NCI-H2081 (cell line): ENCODE measurements around the gene VCL.
"Not testable (repeated sequence)": the region's sequence is repeated elsewhere in the genome, so short reads cannot be mapped to it uniquely, and the experiment has no call there.

Experiments
- DNase-seq, 2 experiments: peaks; one replicate each; lab custom pipeline; 2025; lab: John Stamatoyannopoulos, UW

The VCL gene

GRCh38 chr10:74006269-74006668 lies 8.4 kb downstream of the VCL start:
- no peak for DNase-seq

- no peak for DNase-seq
Observed at GRCh38 chr10:74008212-74008731, 10.4 kb downstream of the VCL start.

DNA sequence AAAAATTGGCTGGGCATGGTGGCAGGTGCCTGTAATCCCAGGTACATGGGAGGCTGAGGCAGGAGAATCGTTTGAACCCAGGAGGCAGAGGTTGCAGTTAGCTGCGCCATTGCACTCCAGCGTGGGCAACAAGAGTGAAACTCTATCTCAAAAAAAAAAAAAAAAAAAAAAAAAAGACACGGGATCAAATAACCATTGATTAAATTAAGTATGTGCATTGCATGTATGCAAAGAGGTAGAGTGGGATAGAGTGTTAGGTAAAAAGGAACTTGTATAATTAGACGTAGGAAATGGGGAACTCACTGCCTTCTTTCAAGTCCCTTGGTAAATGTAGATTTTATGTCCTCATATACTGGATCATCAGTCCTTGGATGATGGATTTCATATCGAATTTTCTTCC lies 13.1 kb downstream of the VCL start:
- no peak for DNase-seq

- DNase-seq = no peak
Observed at GRCh38 chr10:74011770-74012169, 13.9 kb downstream of the VCL start.

GRCh38 chr10:74012480-74012879 lies 14.6 kb downstream of the VCL start:
- DNase-seq = no peak

DNA sequence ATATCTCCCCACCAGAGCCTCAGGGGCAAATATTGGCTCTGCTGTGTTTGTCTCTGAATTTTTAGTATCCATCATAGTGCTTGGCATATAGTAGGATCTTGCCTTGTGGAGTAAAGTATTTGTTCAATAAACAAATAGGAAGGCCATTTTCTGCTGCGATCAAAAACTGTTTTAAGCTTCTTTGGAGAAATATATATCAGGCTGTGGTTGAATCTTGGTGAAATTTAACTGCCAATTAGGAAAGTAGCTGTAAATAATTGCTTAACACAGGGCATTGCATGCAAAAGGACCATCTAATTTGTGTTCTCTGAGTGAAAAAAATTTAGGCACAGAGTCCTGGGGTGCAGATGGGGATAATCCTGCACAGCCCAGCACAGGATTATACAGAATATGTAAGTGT lies 15.1 kb downstream of the VCL start:
- DNase-seq = no peak

DNA sequence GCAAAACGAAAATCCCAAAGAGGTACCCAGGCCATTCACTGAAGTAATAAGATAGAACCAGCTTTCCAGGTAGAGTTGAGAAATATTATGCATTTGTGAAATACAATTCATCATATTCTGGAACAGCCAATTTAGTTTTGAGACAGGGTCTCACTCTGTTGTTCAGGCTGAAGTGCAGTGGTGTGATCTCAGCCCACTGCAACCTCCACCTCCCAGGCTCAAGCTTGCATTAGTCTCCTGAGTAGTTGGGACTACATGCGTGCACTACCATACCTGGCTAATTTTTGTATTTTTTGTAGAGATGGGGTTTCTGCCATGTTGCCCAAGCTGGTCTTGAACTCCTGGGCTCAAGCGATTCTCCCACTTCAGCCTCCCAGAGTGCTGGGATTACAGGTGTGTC lies 16.7 kb downstream of the VCL start:
- DNase-seq = not testable (repeated sequence)

DNA sequence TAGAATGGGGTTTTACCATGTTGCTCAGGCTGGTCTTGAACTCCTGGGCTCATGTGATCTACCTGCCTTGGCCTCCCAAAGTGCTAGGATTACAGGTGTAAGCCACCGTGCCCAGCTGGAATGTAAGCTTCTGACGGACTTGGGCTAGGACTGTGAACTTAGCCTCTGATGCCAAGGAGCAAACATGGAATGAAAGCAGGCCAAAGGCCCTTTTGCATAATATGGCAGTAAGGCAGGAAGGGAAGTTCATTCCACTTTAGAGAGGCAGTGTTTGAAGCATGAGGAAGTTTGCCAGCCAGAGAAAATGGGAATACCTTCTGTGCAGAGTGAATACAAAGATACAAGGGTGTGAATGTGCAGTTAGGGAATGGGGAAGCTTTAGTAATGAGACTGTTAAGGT lies 20.3 kb downstream of the VCL start:
- no peak for DNase-seq

GRCh38 chr10:74021248-74022055 lies 23.5 kb downstream of the VCL start:
- no peak for DNase-seq

DNA sequence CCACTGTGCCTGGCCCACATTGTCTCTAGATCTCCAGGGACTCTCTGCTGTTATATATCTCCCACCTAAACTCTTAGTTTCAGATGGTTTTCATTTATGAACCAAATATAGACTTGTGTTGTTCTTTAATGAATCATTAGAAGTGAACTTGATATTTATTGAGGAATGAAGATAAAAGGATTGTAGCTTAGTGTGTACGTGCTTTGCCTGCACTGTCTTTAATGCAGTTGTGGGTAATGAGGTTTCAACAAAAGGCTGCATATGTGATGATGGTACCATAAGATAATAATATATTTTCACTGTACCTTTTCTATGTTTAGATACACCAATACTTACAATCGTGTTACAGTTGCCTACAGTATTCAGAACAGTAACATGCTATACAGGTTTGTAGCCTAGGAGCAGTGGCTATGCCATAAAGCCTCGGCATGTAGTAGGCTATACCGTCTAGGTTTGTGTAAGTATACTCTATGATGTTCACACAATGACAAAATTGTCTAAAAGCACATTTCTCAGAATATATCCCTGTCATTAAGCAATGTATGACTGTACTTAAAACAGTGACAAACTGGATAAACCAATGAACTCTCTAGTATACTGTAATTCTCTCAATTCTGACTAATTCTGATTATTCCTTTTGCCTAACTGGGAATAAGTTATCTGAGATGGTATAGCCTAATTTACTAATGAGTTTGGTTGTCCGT lies 25.2 kb downstream of the VCL start:
- no peak for DNase-seq

- no peak for DNase-seq
Observed at GRCh38 chr10:74024600-74024999, 26.7 kb downstream of the VCL start.

DNA sequence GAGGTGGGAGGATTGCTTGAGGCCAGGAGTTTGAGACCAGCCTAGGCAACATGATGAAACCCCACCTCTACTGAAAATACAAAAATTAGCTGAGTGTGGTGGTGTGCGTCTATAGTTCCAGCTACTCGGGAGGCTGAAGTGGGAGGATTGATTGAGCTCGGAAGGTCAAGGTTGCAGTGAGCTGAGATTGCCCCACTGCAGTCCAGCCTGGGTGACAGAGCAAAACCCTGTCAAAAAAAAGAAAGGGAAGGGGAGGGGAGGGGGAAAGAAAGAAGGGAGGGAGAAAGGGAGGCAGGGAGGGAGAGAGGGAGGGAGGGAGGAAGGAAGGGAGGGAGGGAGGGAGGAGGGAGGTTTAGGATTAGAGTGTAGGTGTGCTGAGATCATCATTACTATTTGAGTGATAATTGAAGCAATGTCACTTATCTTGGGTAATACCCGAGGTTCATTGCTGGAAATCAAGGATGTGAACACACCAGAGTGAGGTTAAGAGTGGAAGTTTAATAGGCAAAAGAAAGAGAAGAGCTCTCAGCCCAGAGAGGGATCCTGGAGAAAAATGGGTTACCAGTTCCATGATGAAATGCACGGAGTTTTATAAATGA lies 27.6 kb downstream of the VCL start:
- no peak for DNase-seq

DNA sequence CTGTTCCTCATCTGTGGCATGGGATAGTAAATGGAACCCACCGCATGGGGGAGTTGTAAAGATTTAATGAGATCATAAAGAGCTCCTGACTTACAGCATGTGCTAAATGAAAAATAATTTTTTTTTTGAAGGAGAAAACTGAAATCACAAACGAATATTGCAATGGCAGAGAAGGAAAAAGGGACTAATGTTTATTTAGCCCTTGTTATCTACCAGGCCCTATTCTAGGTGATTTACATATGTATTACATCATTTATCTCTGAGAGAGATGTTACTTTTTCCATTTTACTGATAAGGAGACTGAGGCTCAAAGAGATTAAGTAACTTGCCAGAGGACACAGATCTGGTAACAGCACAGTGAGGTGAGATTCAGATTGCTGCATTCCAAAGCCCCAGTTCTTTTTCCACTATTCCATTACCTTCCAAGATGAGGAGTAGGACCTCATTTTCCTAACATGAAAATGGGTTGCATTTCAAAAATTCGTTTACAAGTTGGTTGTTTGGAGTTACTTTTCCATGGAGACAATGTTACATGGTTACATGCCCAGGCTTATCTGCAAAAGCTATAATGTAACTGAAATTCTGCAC lies 28.6 kb downstream of the VCL start:
- DNase-seq = no peak

- no peak for DNase-seq
Observed at GRCh38 chr10:74027702-74028101, 29.8 kb downstream of the VCL start.

- DNase-seq = no peak
Observed at GRCh38 chr10:74029943-74030342, 32.0 kb downstream of the VCL start.

DNA sequence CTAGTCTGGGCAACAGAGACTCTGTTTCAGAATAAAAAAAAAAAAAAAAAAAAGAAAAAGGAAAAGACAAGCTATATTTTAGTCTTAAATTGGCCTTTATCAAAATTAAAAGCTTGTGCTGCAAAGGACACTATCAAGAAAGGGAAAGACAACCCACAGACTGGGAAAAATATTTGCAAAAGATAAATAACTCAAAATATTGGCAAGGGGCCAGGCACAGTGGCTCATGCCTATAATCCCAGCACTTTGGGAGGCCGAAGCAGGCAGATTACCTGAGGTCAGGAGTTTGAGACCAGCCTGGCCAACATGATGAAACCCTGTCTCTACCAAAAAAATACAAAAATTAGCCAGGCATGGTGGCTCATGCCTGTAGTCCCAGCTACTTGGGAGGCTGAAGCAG lies 34.3 kb downstream of the VCL start:
- not testable (repeated sequence) for DNase-seq

- DNase-seq = no peak
Observed at GRCh38 chr10:74032900-74033655, 35.2 kb downstream of the VCL start.

GRCh38 chr10:74033702-74034101 lies 35.8 kb downstream of the VCL start:
- DNase-seq = no peak

DNA sequence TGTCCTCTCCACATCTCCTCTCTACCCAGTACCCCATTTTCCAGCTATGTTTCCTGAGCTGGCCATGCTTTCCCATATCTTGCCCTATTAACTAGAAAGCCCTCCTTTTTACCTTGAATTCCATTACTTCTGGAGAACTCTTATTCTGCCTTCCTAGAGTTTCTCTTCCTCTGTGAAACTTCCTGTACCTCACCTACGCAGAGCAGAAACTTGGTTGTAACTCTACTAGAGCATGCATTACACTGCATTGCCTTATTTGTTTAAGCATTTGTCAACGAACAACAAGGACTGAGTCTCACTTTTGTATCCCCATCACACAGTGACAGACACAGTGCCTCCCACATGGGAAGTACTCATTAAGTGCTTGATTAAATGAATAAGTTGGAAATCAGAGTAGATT lies 36.4 kb downstream of the VCL start:
- no peak for DNase-seq

DNA sequence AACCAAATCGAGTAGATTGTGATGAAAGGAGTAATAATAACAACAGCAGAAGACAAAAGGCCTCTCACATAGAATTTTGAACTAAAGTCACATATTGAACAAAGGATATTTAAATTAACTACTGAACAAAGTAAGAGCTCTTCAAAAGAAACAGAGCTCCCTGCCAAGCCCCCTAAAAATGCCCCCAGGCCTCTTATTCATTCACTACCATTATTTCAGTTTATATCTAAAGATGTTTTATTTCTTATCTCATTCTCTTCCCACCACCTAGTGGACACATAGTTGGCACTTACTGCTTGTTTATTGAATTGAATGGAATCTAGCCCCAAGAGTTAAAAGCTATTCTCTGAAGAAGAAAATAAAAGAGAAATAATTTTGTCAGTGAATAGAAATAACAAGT lies 37.4 kb downstream of the VCL start:
- no peak for DNase-seq

DNA sequence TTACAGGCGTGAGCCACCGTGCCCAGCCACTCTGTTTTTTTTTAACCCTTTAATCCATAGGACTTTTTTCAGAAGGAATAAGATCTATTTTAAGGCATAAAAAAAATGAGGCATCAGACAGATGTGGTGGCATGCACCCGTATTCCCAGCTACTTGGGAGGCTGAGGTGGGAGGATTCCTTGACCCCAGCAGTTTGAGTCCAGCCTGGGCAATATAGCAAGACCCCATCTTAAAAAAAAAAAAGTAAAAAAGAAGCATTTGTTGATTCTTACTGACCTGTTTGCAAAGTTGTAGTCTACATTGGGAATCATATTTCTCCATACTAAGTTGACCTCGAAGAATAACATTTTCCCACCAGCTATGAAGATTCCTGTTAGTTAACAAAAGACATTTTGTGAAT lies 38.6 kb downstream of the VCL start:
- DNase-seq = no peak
